GM21717 (cell line): ENCODE data around the gene AKAP1.

Experiments
- ATAC-seq: cut with Tn5 transposase; IDR thresholded peaks from one replicate; pipeline ENCODE4 v1.9.1; 2021; ENCODE audit warnings: mild to moderate bottlenecking, moderate library complexity; ENCODE audit not compliant: unreplicated experiment

Gene AKAP1

DNA sequence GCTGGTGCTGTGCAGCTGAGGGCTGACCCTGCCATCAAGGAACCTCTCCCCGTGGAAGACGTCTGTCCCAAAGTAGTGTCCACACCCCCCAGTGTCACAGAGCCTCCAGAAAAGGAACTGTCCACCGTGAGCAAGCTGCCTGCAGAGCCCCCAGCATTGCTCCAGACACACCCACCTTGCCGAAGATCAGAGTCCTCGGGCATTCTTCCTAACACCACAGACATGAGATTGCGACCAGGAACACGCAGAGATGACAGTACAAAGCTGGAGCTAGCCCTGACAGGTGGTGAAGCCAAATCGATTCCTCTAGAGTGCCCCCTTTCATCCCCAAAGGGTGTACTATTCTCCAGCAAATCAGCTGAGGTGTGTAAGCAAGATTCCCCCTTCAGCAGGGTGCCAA lies 20.5 kb downstream of the AKAP1 start:
- no peak for ATAC-seq

DNA sequence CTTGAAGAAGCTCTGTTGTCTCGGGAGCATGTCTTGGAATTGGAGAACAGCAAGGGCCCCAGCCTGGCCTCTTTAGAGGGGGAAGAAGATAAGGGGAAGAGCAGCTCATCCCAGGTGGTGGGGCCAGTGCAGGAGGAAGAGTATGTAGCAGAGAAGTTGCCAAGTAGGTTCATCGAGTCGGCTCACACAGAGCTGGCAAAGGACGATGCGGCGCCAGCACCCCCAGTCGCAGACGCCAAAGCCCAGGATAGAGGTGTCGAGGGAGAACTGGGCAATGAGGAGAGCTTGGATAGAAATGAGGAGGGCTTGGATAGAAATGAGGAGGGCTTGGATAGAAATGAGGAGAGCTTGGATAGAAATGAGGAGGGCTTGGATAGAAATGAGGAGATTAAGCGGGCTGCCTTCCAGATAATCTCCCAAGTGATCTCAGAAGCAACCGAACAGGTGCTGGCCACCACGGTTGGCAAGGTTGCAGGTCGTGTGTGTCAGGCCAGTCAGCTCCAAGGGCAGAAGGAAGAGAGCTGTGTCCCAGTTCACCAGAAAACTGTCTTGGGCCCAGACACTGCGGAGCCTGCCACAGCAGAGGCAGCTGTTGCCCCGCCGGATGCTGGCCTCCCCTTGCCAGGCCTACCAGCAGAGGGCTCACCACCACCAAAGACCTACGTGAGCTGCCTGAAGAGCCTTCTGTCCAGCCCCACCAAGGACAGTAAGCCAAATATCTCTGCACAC lies 21.2 kb downstream of the AKAP1 start:
- no peak for ATAC-seq

DNA sequence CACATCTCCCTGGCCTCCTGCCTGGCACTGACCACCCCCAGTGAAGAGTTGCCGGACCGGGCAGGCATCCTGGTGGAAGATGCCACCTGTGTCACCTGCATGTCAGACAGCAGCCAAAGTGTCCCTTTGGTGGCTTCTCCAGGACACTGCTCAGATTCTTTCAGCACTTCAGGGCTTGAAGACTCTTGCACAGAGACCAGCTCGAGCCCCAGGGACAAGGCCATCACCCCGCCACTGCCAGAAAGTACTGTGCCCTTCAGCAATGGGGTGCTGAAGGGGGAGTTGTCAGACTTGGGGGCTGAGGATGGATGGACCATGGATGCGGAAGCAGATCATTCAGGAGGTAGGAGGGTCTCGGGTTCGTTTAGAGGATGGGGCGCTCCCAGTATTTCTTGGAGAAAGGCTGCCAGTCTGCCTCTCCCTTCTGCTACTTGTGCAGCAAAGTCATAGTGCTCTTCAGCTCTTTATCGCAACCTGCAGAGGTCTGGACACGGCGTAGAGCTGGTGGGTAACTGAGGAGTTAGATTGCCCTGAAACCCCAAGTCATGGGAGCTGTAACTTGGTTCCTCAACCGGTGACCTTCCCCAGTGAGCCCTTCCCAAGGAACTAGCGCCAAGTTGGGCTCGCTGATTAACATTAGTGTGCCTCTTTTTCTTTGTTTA lies 21.9 kb downstream of the AKAP1 start:
- no peak for ATAC-seq

GRCh38 chr17:57107498-57108101 lies 22.6 kb downstream of the AKAP1 start:
- ATAC-seq: no peak

DNA sequence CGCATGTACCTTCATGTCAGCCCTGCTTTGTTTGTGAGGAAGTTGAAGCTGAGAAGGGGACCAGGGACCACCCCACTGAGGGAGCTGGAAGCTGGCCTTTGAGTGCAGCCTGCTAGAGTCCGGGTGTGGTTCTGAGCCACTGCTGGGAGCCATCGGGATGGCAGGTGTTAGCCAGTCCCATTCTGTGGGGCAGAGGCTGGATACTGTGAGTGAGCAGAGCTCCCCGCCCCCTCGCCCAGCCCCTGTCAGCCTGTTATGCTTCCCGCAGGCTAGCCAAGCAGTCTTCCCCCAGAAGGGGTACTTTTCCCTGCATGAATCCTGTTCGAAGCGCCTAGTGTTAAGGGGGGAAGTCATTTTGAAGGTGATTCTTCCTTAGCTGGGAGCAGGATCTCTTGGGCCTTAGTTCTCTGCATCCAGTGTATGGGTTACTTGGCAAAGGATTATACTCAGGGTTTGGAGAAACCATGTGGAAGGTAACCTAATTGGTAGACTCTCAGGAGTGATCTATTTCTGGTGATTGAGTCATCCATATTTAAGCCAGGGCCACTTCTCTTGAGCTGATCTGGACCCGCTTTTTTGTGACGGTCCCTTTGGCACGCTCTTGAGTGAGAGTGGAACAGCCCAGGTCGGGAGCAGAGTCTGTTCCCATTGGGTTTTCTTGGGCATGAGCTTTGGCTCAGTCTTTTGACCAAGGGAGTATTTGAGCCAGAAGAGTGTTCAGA lies 23.8 kb downstream of the AKAP1 start:
- ATAC-seq: no peak

GRCh38 chr17:57109393-57110151 lies 24.5 kb downstream of the AKAP1 start:
- ATAC-seq: no peak

DNA sequence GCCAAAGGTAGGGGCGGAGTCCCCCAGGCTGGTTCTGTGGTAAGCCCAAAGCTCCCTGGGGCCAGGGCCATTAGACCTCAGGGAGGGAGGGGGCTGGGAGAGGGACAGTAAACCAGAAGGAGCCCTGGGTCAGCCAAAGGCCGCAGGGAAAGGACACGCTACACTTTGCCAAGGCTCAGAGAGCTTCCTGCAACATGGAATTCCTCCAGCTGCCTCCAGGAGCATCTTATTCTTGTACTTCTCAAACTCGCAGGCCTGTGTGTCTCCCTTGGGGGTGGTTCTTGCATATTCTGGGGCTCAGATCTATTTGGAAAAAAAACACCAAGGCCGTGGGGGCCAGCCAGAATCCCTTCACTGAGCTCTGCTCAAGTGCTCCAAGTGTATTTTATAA lies 25.1 kb downstream of the AKAP1 start:
- no peak for ATAC-seq

- no peak for ATAC-seq
Measured at GRCh38 chr17:57110579-57111325, 25.7 kb downstream of the AKAP1 start.

DNA sequence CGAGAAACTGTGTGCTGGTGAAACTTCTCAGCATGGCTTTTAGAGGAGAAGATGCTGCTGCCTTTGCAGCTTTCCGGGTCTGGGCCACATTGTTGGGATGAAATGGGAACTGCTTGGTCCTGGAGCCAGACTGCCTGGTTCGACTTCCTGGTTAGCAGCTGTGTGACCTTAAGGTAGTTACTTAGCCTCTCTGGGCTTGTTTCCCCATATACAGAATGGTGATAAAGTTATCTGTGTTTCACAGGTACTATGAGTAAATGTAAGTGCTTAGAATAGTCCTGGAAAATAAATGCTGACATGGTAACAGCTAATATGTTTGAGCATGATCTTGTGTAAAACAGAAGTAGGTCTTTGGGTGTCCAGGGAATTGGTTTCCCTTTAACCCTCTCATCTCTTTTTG lies 26.3 kb downstream of the AKAP1 start:
- no peak for ATAC-seq

GRCh38 chr17:57113011-57113410 lies 28.0 kb downstream of the AKAP1 start:
- no peak for ATAC-seq

- no peak for ATAC-seq
Measured at GRCh38 chr17:57113656-57114055, 28.6 kb downstream of the AKAP1 start.

GRCh38 chr17:57114085-57114673 lies 29.1 kb downstream of the AKAP1 start:
- no peak for ATAC-seq

DNA sequence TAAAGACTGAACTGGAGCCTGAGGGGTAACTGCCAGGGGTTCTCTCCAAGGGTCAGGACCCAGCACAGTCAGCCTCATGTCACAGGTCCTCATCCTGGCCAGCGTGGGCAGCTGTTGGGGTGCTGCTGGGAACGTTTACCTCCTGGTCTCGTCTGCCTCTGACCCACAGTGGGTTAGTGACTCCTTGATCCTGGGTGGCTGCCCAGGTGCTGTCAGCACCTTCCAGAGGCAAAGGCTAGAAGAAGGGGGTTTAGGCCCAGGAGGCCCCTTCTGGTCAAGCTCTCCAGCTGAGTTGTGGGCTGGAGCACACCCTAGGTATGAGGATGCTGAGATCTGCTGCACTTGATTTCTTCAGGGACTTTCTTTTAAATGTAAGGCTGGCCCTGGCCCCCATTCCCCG lies 30.3 kb downstream of the AKAP1 start:
- no peak for ATAC-seq

DNA sequence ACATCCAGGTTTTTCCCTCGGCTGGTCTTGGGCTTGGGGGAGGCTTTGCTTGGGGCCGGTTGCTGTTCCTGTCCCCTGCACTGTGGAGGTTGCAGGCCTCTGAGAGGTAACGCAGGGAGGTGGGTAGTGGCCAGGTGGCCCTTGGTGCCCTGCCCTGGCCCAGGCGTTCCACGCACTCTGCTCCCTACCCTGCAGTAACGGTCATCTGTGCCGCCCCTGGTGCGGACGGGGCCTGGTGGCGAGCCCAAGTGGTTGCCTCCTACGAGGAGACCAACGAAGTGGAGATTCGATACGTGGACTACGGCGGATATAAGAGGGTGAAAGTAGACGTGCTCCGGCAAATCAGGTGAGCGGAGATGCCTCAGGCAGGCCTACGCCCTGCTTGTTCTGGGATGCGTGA lies 30.9 kb downstream of the AKAP1 start:
- ATAC-seq: no peak

DNA sequence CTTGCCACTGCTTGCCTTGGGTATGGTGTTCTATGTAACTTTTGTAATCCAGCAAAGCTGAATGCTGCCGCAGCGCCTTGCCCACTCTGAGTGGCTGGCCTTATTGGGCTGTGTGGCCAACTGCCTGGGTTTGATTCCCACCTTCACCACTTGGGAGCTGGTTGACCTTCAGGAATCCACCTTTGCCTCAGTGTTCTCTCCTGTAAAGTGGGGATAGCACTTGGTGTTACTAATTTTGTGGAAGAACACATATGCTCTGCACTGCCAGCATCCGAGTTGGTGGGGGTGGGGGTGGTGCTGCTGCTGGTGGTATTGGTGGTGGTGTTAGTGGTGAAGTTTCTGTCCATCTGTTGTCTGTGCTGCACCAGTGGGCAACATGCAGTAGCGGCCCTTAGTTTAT lies 32.8 kb downstream of the AKAP1 start:
- no peak for ATAC-seq

GRCh38 chr17:57120814-57121213 lies 35.8 kb downstream of the AKAP1 start:
- no peak for ATAC-seq

DNA sequence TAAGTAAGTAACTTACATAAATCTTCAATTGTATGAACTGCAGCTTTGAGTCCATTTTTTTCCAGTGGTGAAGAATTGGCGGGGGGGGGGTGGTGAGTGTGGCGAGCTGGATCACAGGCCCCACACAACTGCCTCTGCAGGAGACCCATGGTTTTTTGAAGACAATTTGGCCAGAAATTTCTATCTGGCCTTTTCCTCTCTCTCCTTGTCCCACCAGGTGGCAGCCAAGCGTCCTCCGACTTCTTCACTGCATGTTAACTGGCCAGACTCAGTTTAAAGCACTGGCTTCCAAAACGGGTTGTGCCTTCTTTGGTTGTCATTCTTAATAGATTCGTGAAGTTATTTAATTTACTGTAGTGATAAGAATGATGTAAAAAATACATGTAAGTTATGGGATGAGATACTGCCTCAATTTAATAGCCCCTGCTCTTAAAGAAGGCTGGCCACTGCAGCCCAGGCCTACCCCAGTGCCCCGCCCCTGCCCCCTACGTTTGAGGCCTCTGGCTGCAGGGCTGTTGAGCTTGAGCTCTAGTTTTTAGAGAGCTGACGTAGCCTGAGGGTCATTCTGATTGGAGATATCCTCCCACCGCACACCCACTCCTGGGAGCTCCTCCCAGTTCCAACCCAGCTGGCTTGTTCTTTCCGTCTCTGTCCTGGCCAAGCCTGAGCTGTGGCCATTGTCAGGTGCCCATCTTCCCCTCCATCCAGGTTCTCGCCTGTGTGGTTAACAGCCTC lies 36.4 kb downstream of the AKAP1 start:
- no peak for ATAC-seq

GRCh38 chr17:57124053-57124452 lies 39.0 kb downstream of the AKAP1 start:
- ATAC-seq: no peak

GRCh38 chr17:57125406-57125805 lies 40.4 kb downstream of the AKAP1 start:
- ATAC-seq: no peak
